ENCODE measurements around the gene DDX1.
"Not testable (repeated sequence)": the region's sequence is repeated elsewhere in the genome, so short reads cannot be mapped to it uniquely, and the experiment has no call there.

The DDX1 gene

DNA sequence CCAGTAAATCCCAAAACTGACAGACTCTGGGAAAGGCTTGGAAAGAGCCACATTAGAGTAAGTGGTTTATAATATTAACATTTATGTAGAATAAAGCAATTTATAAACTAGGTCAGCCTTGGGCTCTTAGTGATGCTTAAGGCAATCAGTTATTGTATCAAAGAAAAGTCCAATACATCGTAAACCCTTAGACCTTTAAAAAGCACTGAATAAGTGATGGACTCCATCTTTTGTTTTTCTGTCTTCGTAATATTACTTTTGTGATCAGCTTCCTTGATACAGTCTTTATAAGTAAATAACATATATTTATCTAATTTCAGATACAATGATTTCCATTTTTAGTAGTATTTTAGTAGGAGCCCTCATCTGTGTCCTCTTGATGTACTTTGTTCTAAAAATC is 28.7 kb downstream of the DDX1 start:
- no peak overlapping the region for H3K18ac ChIP-seq (ENCODE audit: low read depth in 1 of 2, low read length in 2 of 2)
- H3K23ac ChIP-seq (ENCODE audit: low read length in 2 of 2) = no peak overlapping the region
- H4K8ac ChIP-seq (ENCODE audit: low read length) = no peak overlapping the region
- no peak overlapping the region for H2BK15ac ChIP-seq (ENCODE audit: low read depth, poor library complexity, severe bottlenecking)
- H3K27ac ChIP-seq (ENCODE audit: low read length, poor library complexity, severe bottlenecking) = no peak overlapping the region
- no peak overlapping the region for H2BK12ac ChIP-seq (ENCODE audit: low read length in 2 of 2)
- H3K9ac ChIP-seq (ENCODE audit: low read length) = no peak overlapping the region
- WGBS = 100% methylated on average over 1 of the region's 2 CpGs
- no peak overlapping the region for H2AK5ac ChIP-seq (ENCODE audit: low read length, severe bottlenecking)
- H3K14ac ChIP-seq (ENCODE audit: low read length in 2 of 2) = no peak overlapping the region
- no peaks in the 10 kb centered on the region for H3K4me1 ChIP-seq (ENCODE audit: control insufficient read depth, insufficient read depth, low read depth, low read length)
- no peaks in the 10 kb centered on the region for H3K9me3 ChIP-seq (ENCODE audit: control insufficient read depth, low read length)
- H2BK5ac ChIP-seq (ENCODE audit: low read depth, low read length, poor library complexity, severe bottlenecking) = no peak overlapping the region
- H2BK120ac ChIP-seq (ENCODE audit: low read depth, low read length) = no peak overlapping the region
- no peak overlapping the region for H3K4me3 ChIP-seq (ENCODE audit: insufficient read depth in 1 of 2, low read depth in 1 of 2, low read length in 2 of 2)
- H3K4ac ChIP-seq (ENCODE audit: low read depth in 1 of 2, low read length in 2 of 2) = no peak overlapping the region
- no peak overlapping the region for H2AFZ ChIP-seq (ENCODE audit: low read depth, low read length)
- peaks cover 25 to 97% of the 10 kb centered on the region in 2 experiments for H3K36me3 ChIP-seq (ENCODE audit: control insufficient read depth in 1 of 2, insufficient read depth in 2 of 2, low read depth in 1 of 2, low read length in 2 of 2)
- no peaks in the 10 kb centered on the region for H3K27me3 ChIP-seq (ENCODE audit: control insufficient read depth in 1 of 2, insufficient read depth in 1 of 2, low read length in 2 of 2)
- no peak overlapping the region for H4K91ac ChIP-seq (ENCODE audit: low read length)
- DNase-seq = no peak
- H3K79me1 ChIP-seq (replicated peaks; ENCODE audit: low read length, poor library complexity, severe bottlenecking) = peaks cover 17% of the 10 kb centered on the region
- no peak overlapping the region for H3K4me2 ChIP-seq (ENCODE audit: low read length, poor library complexity, severe bottlenecking)

DNA sequence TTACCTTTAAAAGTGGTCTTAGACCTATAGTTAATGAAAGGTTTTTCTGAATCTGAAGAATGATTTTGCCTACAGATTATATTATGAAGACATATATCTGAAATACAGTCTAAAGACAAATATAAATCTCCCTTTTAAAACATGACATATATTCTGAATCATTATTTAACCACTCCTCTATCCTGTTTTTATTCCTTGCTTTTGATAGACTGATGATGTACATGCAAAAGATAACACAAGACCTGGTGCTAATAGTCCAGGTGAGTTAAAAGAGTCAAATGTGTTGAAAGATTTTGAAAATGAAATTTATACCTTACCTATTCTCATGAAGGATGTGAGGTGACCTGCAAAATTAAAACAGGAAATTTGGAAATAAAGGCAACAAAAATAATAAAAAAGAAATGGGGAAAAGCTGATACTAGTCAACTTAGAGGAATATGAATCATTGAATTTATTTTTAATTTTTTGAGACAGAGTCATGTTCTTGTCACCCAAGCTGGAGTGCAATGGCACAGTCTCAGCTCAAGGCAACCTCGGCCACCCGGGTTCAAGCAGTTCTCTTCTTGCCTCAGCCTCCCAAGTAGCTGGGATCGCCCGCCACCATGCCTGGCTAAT is 29.3 kb downstream of the DDX1 start:
- H3K4ac ChIP-seq (ENCODE audit: low read depth in 1 of 2, low read length in 2 of 2) = no peak overlapping the region
- DNase-seq = no peak
- H3K9ac ChIP-seq (ENCODE audit: low read length) = no peak overlapping the region
- H3K4me1 ChIP-seq (ENCODE audit: control insufficient read depth, insufficient read depth, low read depth, low read length) = no peaks in the 10 kb centered on the region
- no peak overlapping the region for H2BK5ac ChIP-seq (ENCODE audit: low read depth, low read length, poor library complexity, severe bottlenecking)
- no peak overlapping the region for H2BK12ac ChIP-seq (ENCODE audit: low read length in 2 of 2)
- H3K27ac ChIP-seq (ENCODE audit: low read length, poor library complexity, severe bottlenecking) = no peak overlapping the region
- H3K36me3 ChIP-seq (ENCODE audit: control insufficient read depth in 1 of 2, insufficient read depth in 2 of 2, low read depth in 1 of 2, low read length in 2 of 2) = peaks cover 22 to 100% of the 10 kb centered on the region in 2 experiments
- WGBS = 99% methylated on average over 4 of the region's 4 CpGs
- no peak overlapping the region for H3K4me2 ChIP-seq (ENCODE audit: low read length, poor library complexity, severe bottlenecking)
- H3K79me1 ChIP-seq (replicated peaks; ENCODE audit: low read length, poor library complexity, severe bottlenecking) = peaks cover 17% of the 10 kb centered on the region
- H3K14ac ChIP-seq (ENCODE audit: low read length in 2 of 2) = no peak overlapping the region
- no peak overlapping the region for H4K91ac ChIP-seq (ENCODE audit: low read length)
- no peak overlapping the region for H2AFZ ChIP-seq (ENCODE audit: low read depth, low read length)
- H4K8ac ChIP-seq (ENCODE audit: low read length) = no peak overlapping the region
- H2AK5ac ChIP-seq (ENCODE audit: low read length, severe bottlenecking) = no peak overlapping the region
- no peak overlapping the region for H2BK120ac ChIP-seq (ENCODE audit: low read depth, low read length)
- H3K4me3 ChIP-seq (ENCODE audit: insufficient read depth in 1 of 2, low read depth in 1 of 2, low read length in 2 of 2) = no peak overlapping the region
- H3K27me3 ChIP-seq (ENCODE audit: control insufficient read depth in 1 of 2, insufficient read depth in 1 of 2, low read length in 2 of 2) = no peaks in the 10 kb centered on the region
- no peak overlapping the region for H3K18ac ChIP-seq (ENCODE audit: low read depth in 1 of 2, low read length in 2 of 2)
- H3K23ac ChIP-seq (ENCODE audit: low read length in 2 of 2) = no peak overlapping the region
- H2BK15ac ChIP-seq (ENCODE audit: low read depth, poor library complexity, severe bottlenecking) = no peak overlapping the region
- no peaks in the 10 kb centered on the region for H3K9me3 ChIP-seq (ENCODE audit: control insufficient read depth, low read length)

DNA sequence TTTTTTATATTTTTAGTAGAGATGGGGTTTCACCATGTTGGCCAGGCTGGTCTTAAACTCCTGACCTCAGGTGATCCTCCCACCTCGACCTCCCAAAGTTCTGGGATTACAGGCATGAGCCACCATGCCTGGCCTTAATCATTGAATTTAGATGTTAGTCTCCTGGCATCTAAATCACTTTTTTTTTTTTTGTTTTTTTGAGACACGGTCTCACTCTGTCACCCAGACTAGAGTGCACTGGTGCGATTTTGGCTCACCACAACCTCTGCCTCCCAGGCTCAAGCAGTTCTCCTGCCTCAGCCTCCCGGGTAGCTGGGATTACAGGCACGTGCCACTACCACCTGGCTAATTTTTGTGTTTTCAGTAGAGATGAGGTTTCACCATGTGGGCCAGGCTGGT is 29.8 kb downstream of the DDX1 start:
- H3K27ac ChIP-seq (ENCODE audit: low read length, poor library complexity, severe bottlenecking); H3K4me1 ChIP-seq (ENCODE audit: control insufficient read depth, insufficient read depth, low read depth, low read length); H3K23ac ChIP-seq (ENCODE audit: low read length in 2 of 2); H2AFZ ChIP-seq (ENCODE audit: low read depth, low read length); H3K4me3 ChIP-seq (ENCODE audit: insufficient read depth in 1 of 2, low read depth in 1 of 2, low read length in 2 of 2); H3K27me3 ChIP-seq (ENCODE audit: control insufficient read depth in 1 of 2, insufficient read depth in 1 of 2, low read length in 2 of 2); H2BK12ac ChIP-seq (ENCODE audit: low read length in 2 of 2); H3K9me3 ChIP-seq (ENCODE audit: control insufficient read depth, low read length); H3K4me2 ChIP-seq (ENCODE audit: low read length, poor library complexity, severe bottlenecking); DNase-seq; H3K14ac ChIP-seq (ENCODE audit: low read length in 2 of 2); H2BK15ac ChIP-seq (ENCODE audit: low read depth, poor library complexity, severe bottlenecking); H3K9ac ChIP-seq (ENCODE audit: low read length); H2BK120ac ChIP-seq (ENCODE audit: low read depth, low read length); H4K91ac ChIP-seq (ENCODE audit: low read length); H2AK5ac ChIP-seq (ENCODE audit: low read length, severe bottlenecking); H3K18ac ChIP-seq (ENCODE audit: low read depth in 1 of 2, low read length in 2 of 2); H3K4ac ChIP-seq (ENCODE audit: low read depth in 1 of 2, low read length in 2 of 2); H2BK5ac ChIP-seq (ENCODE audit: low read depth, low read length, poor library complexity, severe bottlenecking); H4K8ac ChIP-seq (ENCODE audit: low read length): not testable (repeated sequence)
- Histone ChIP-seq H3K79me1 (replicated peaks; ENCODE audit: low read length, poor library complexity, severe bottlenecking) (peaks cover 19% of the 10 kb centered on the region), H3K36me3 (ENCODE audit: control insufficient read depth in 1 of 2, insufficient read depth in 2 of 2, low read depth in 1 of 2, low read length in 2 of 2) (peaks cover 21 to 100% of the 10 kb centered on the region in 2 experiments)
- 94% methylated on average over 5 of the region's 5 CpGs for WGBS

DNA sequence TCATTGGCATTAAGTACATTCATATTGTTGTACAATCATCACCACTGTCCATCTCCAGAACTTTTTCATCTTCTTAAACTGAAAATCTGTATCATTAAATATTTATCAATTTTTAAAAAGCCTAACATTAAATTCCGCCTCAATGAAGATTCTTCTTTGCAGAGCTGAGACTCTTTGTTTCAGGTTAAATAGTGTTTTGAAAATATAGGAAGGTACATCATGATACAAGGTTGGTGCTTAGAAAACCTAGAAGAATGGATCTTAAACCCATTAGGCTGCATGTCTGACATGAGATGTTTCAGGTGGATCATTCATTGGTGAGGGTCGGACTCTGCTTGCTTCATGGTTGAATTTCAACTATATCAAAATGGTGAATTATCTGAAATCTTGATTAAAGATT is 30.5 kb downstream of the DDX1 start:
- Histone ChIP-seq H2BK12ac (ENCODE audit: low read length in 2 of 2) (no peak overlapping the region), H3K14ac (ENCODE audit: low read length in 2 of 2) (no peak overlapping the region), H3K4me2 (ENCODE audit: low read length, poor library complexity, severe bottlenecking) (no peak overlapping the region), H3K4ac (ENCODE audit: low read depth in 1 of 2, low read length in 2 of 2) (no peak overlapping the region), H4K91ac (ENCODE audit: low read length) (no peak overlapping the region), H4K8ac (ENCODE audit: low read length) (no peak overlapping the region), H2BK15ac (ENCODE audit: low read depth, poor library complexity, severe bottlenecking) (no peak overlapping the region), H3K23ac (ENCODE audit: low read length in 2 of 2) (no peak overlapping the region), H2BK120ac (ENCODE audit: low read depth, low read length) (no peak overlapping the region), H3K36me3 (ENCODE audit: control insufficient read depth in 1 of 2, insufficient read depth in 2 of 2, low read depth in 1 of 2, low read length in 2 of 2) (peaks cover 21 to 100% of the 10 kb centered on the region in 2 experiments), H3K4me1 (ENCODE audit: control insufficient read depth, insufficient read depth, low read depth, low read length) (no peaks in the 10 kb centered on the region), H3K27me3 (ENCODE audit: control insufficient read depth in 1 of 2, insufficient read depth in 1 of 2, low read length in 2 of 2) (no peaks in the 10 kb centered on the region), H2AFZ (ENCODE audit: low read depth, low read length) (no peak overlapping the region), H2AK5ac (ENCODE audit: low read length, severe bottlenecking) (no peak overlapping the region), H3K9ac (ENCODE audit: low read length) (no peak overlapping the region), H3K4me3 (ENCODE audit: insufficient read depth in 1 of 2, low read depth in 1 of 2, low read length in 2 of 2) (no peak overlapping the region), H2BK5ac (ENCODE audit: low read depth, low read length, poor library complexity, severe bottlenecking) (no peak overlapping the region), H3K9me3 (ENCODE audit: control insufficient read depth, low read length) (no peaks in the 10 kb centered on the region), H3K27ac (ENCODE audit: low read length, poor library complexity, severe bottlenecking) (no peak overlapping the region), H3K79me1 (replicated peaks; ENCODE audit: low read length, poor library complexity, severe bottlenecking) (peaks cover 21% of the 10 kb centered on the region), H3K18ac (ENCODE audit: low read depth in 1 of 2, low read length in 2 of 2) (no peak overlapping the region)
- no peak for DNase-seq
- 100% methylated on average over 1 of the region's 2 CpGs for WGBS
